Smooth muscle cell (in vitro differentiated cells): ENCODE data around the gene B3GNT5. TPM values are rescaled to one million over a fixed set of nuclear protein-coding genes. Genes with fewer than 3 reads are reported as not detected.
A peak's percentile ranks its signal among the peaks of the same experiment; 100 is the strongest.

Source experiments
- DNase-seq: peaks from one replicate; lab custom pipeline; 2025; ENCODE audit not compliant: unreplicated experiment; lab: John Stamatoyannopoulos, UW
- H2AFZ ChIP-seq: fragments of 200-600 bp; sonication (generic); 2 replicates; pipeline ENCODE4 v1.6.0; 2016; ENCODE audit warnings: antibody characterized with exemption, low read depth, mild to moderate bottlenecking
- H3F3A ChIP-seq: fragments of 200-600 bp; sonication (generic); 2 replicates; pipeline ENCODE4 v1.6.0; 2017; ENCODE audit warnings: antibody characterized with exemption, low read depth
- H3K27ac ChIP-seq: fragments of 200-600 bp; sonication (generic); 2 replicates; pipeline ENCODE4 v1.5.1; 2016; ENCODE audit warnings: low read depth, mild to moderate bottlenecking
- H3K27me3 ChIP-seq: fragments of 200-600 bp; sonication (generic); 2 replicates; pipeline ENCODE4 v1.6.1; 2016; ENCODE audit warnings: low read depth, mild to moderate bottlenecking
- H3K36me3 ChIP-seq: fragments of 200-600 bp; sonication (generic); 2 replicates; pipeline ENCODE4 v1.5.1; 2016; ENCODE audit warnings: low read depth
- H3K4me1 ChIP-seq: fragments of 200-600 bp; sonication (generic); 2 replicates; pipeline ENCODE4 v1.5.1; 2016; ENCODE audit warnings: low read depth
- H3K4me2 ChIP-seq: fragments of 200-600 bp; sonication (generic); 2 replicates; pipeline ENCODE4 v1.6.0; 2016; ENCODE audit warnings: mild to moderate bottlenecking
- H3K4me3 ChIP-seq: fragments of 200-600 bp; sonication (generic); 2 replicates; pipeline ENCODE4 v1.5.1; 2016; ENCODE audit warnings: mild to moderate bottlenecking
- H3K79me2 ChIP-seq: fragments of 200-600 bp; sonication (generic); 2 replicates; pipeline ENCODE4 v1.6.0; 2016; ENCODE audit warnings: low read depth, mild to moderate bottlenecking
- H3K9ac ChIP-seq: fragments of 200-600 bp; sonication (generic); 2 replicates; pipeline ENCODE4 v1.6.0; 2016; ENCODE audit warnings: low read depth
- H3K9me3 ChIP-seq: fragments of 200-600 bp; sonication (generic); replicated peaks from 2 replicates; pipeline ENCODE4 v1.5.1; 2016; ENCODE audit warnings: low read depth
- H4K20me1 ChIP-seq: fragments of 200-600 bp; sonication (generic); 2 replicates; pipeline ENCODE4 v1.6.0; 2016; ENCODE audit warnings: low read depth
- whole genome bisulfite sequencing: methylation state at CpG from one replicate; pipeline ENCODE4 v1.1.7; 2016; ENCODE audit warnings: low lambda C conversion rate; 5-methylcytosine and 5-hydroxymethylcytosine counted together
- polyA plus RNA-seq: library from polyadenylated mRNA; unstranded; fragments of >200 nt; fragmentation: Nextera tagmentation; extraction: Ambion mirVana; gene quantifications from 2 replicates; pipeline ENCODE4 v1.2.1, GENCODE V29; 2016
- total RNA-seq: library from RNA; depleted of rRNA; stranded (reverse); fragments of >200 nt; gene quantifications from 2 replicates; pipeline ENCODE4 v1.2.3, GENCODE V29; 2014
- TF ChIP-seq, protein P1 (sequence below): fragments of 200-600 bp; sonication (generic); IDR thresholded peaks from 2 replicates; pipeline ENCODE4 v1.5.1; 2017; ENCODE audit warnings: borderline replicate concordance, mild to moderate bottlenecking, antibody characterized with exemption; ENCODE audit not compliant: insufficient read depth, poor library complexity, severe bottlenecking

The B3GNT5 gene, protein sequence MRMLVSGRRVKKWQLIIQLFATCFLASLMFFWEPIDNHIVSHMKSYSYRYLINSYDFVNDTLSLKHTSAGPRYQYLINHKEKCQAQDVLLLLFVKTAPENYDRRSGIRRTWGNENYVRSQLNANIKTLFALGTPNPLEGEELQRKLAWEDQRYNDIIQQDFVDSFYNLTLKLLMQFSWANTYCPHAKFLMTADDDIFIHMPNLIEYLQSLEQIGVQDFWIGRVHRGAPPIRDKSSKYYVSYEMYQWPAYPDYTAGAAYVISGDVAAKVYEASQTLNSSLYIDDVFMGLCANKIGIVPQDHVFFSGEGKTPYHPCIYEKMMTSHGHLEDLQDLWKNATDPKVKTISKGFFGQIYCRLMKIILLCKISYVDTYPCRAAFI
- 11.5 and 12.6 TPM in 2 replicates for total RNA-seq
- 5.3 and 7.2 TPM in 2 replicates for polyA plus RNA-seq

DNA sequence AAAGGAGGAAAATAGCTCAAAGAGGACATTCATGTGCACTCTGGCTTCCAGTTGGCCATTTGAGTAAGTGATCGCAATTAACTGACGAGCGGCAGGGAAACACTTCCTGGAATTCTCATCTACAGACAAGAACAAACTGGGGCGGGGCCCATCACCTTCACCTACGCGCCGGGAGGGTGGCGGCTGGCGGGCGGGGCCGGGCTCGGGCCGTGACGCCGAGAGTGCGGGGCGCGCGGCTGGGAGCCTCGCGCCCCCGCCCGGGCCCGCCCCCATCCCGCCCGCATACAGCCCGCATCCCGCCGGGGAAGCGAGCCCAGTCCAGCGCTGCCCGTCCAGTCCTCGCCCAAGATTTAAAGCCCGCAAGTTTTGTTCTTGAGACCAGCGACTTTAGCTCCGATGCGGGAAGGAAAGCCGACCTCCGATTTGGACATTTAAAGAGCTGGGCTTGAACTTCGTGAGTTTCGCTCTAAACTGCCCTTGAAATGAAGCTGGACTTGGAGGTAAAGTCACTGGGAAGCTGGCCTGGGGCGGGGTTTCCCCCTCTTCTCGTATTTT is at the start of gene B3GNT5:
Gene B3GNT5, plus strand, starts transcription at position 281 of the 555 bp plus-strand sequence. CDS start 16,546 bp downstream, outside the sequence.
- peak within 1 kb of the TSS; percentile 88 for H3K4me2 ChIP-seq
- H3F3A ChIP-seq: peaks cover 6% of the 10 kb centered on the region
- H2AFZ ChIP-seq: peak within 1 kb of the TSS; percentile 89
- no peaks in the 10 kb centered on the region for H3K9me3 ChIP-seq
- peak within 1 kb of the TSS; percentile 58 for H3K4me3 ChIP-seq
- WGBS: 1% methylated on average over 31 of the region's 43 CpGs
- TF ChIP-seq, protein P1, sequence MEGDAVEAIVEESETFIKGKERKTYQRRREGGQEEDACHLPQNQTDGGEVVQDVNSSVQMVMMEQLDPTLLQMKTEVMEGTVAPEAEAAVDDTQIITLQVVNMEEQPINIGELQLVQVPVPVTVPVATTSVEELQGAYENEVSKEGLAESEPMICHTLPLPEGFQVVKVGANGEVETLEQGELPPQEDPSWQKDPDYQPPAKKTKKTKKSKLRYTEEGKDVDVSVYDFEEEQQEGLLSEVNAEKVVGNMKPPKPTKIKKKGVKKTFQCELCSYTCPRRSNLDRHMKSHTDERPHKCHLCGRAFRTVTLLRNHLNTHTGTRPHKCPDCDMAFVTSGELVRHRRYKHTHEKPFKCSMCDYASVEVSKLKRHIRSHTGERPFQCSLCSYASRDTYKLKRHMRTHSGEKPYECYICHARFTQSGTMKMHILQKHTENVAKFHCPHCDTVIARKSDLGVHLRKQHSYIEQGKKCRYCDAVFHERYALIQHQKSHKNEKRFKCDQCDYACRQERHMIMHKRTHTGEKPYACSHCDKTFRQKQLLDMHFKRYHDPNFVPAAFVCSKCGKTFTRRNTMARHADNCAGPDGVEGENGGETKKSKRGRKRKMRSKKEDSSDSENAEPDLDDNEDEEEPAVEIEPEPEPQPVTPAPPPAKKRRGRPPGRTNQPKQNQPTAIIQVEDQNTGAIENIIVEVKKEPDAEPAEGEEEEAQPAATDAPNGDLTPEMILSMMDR: no peak
- no peak for DNase-seq
- peak within 1 kb of the TSS; percentile 73 for H3K9ac ChIP-seq
- no peaks in the 10 kb centered on the region for H3K27me3 ChIP-seq
- H3K4me1 ChIP-seq: peaks cover 12% of the 10 kb centered on the region
- peaks cover 21% of the 10 kb centered on the region for H3K79me2 ChIP-seq
- H3K36me3 ChIP-seq: no peaks in the 10 kb centered on the region
- peak within 1 kb of the TSS; percentile 17 for H3K27ac ChIP-seq
- H4K20me1 ChIP-seq: peaks cover 9% of the 10 kb centered on the region

DNA sequence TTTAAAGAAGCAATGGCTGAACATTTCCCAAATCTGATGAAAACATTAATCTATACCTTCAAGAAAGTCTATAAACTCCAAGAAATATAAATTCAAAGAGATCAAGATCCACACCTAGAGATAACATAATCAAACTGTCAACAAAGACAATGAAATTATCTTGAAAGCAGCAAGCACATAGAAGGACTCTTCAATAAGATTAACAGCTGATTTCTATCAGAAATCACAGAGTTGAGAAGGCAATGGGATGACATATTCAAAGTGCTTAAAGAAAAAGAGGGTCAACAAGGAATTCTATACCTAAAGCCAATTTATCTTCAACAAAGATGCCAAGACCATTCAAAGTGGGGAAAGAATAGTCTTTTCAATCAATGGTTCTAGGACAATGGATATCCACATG is 49.4 kb upstream of the B3GNT5 start:
- Histone ChIP-seq H3K27me3 (no peaks in the 10 kb centered on the region), H3K4me2 (no peak overlapping the region), H3K4me3 (no peak overlapping the region), H3K9ac (no peak overlapping the region), H3K36me3 (no peaks in the 10 kb centered on the region), H3K79me2 (no peaks in the 10 kb centered on the region), H2AFZ (no peak overlapping the region), H3K27ac (no peak overlapping the region), H3K9me3 (no peaks in the 10 kb centered on the region), H3F3A (no peaks in the 10 kb centered on the region), H3K4me1 (no peaks in the 10 kb centered on the region), H4K20me1 (no peaks in the 10 kb centered on the region)
- DNase-seq: no peak
- TF ChIP-seq, protein P1: no peak

DNA sequence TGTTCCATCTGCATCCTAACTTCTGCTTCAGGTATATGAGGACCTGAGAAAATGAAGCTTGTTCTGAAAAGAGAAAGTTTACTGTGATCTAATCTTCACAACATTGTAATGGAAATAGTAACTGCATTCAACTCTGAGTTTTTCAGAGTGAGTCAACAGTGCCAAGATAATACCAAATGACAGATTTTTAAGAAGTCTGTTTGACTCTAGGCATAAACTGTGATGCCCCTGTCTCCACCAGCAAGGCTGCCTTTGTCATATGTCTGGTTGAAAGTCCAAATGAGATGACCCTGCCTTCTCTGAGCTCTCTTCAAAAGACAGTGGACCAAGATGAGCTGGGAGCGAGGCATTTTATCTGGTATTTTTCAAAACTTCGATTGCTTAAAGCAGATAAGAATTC is 44.8 kb upstream of the B3GNT5 start:
- TF ChIP-seq, protein P1: no peak
- no peak for DNase-seq

More for the DNA sequence above, 44.8 kb upstream of the B3GNT5 start:
- no peak overlapping the region for H3K4me2 ChIP-seq
- no peaks in the 10 kb centered on the region for H3F3A ChIP-seq
- no peaks in the 10 kb centered on the region for H4K20me1 ChIP-seq
- H3K4me3 ChIP-seq: no peak overlapping the region
- H2AFZ ChIP-seq: no peak overlapping the region
- no peaks in the 10 kb centered on the region for H3K79me2 ChIP-seq
- H3K9ac ChIP-seq: no peak overlapping the region
- no peaks in the 10 kb centered on the region for H3K27me3 ChIP-seq
- WGBS: 92% methylated on average over 2 of the region's 2 CpGs
- no peaks in the 10 kb centered on the region for H3K9me3 ChIP-seq
- H3K27ac ChIP-seq: no peak overlapping the region
- no peaks in the 10 kb centered on the region for H3K4me1 ChIP-seq
- H3K36me3 ChIP-seq: no peaks in the 10 kb centered on the region
